Progenitor cell of endocrine pancreas (in vitro differentiated cells): ENCODE measurements around the gene PTPRD. TPM values are rescaled to one million over a fixed set of nuclear protein-coding genes. Genes with fewer than 3 reads are reported as not detected.

Experiments used
- DNase-seq: peaks from one replicate; pipeline ENCODE4 v3.0.0; 2021; ENCODE audit warnings: low spot score; ENCODE audit not compliant: unreplicated experiment
- H3K27ac Mint-ChIP-seq: 2 replicates; pipeline ENCODE4 v1.8.0; 2021; ENCODE audit warnings: mild to moderate bottlenecking, moderate library complexity, mixed read lengths
- H3K27me3 Mint-ChIP-seq: 2 replicates; pipeline ENCODE4 v1.8.0; 2021; ENCODE audit warnings: mixed read lengths
- H3K36me3 Mint-ChIP-seq: 2 replicates; pipeline ENCODE4 v1.8.0; 2022; ENCODE audit warnings: mixed read lengths; ENCODE audit not compliant: insufficient read depth
- H3K4me1 Mint-ChIP-seq: 2 replicates; pipeline ENCODE4 v1.8.0; 2021; ENCODE audit warnings: low read depth, mixed read lengths
- H3K4me3 Mint-ChIP-seq: 2 replicates; pipeline ENCODE4 v1.8.0; 2021; ENCODE audit warnings: low read depth, mild to moderate bottlenecking, moderate library complexity, mixed read lengths
- H3K9me3 Mint-ChIP-seq: 2 replicates; pipeline ENCODE4 v1.8.0; 2021; ENCODE audit warnings: low read depth, mixed read lengths
- total RNA-seq: library from RNA; stranded (reverse); gene quantifications from 2 replicates; pipeline ENCODE4 v1.2.1, GENCODE V29; 2021
- TF ChIP-seq, protein P1 (sequence below): fragments of 200-600 bp; sonication (generic); IDR thresholded peaks from one replicate; pipeline ENCODE4 v1.5.0; 2021; ENCODE audit warnings: antibody characterized with exemption, mild to moderate bottlenecking; ENCODE audit not compliant: unreplicated experiment

The PTPRD gene
- total RNA-seq, 1 donor from 2014 or later = 124 TPM

- no peaks in the 10 kb centered on the region for H3K9me3 Mint-ChIP-seq
- DNase-seq = no peak
- H3K36me3 Mint-ChIP-seq = no peaks in the 10 kb centered on the region
- H3K27ac Mint-ChIP-seq = no peak overlapping the region
- H3K4me1 Mint-ChIP-seq = no peaks in the 10 kb centered on the region
- H3K4me3 Mint-ChIP-seq = no peak overlapping the region
- no peaks in the 10 kb centered on the region for H3K27me3 Mint-ChIP-seq
- TF ChIP-seq, protein P1, sequence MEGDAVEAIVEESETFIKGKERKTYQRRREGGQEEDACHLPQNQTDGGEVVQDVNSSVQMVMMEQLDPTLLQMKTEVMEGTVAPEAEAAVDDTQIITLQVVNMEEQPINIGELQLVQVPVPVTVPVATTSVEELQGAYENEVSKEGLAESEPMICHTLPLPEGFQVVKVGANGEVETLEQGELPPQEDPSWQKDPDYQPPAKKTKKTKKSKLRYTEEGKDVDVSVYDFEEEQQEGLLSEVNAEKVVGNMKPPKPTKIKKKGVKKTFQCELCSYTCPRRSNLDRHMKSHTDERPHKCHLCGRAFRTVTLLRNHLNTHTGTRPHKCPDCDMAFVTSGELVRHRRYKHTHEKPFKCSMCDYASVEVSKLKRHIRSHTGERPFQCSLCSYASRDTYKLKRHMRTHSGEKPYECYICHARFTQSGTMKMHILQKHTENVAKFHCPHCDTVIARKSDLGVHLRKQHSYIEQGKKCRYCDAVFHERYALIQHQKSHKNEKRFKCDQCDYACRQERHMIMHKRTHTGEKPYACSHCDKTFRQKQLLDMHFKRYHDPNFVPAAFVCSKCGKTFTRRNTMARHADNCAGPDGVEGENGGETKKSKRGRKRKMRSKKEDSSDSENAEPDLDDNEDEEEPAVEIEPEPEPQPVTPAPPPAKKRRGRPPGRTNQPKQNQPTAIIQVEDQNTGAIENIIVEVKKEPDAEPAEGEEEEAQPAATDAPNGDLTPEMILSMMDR = no peak
These were observed 1729.5 kb downstream of the PTPRD start for GRCh38 chr9:8883321-8883720.

GRCh38 chr9:8880060-8880459, 1732.7 kb downstream of the PTPRD start:
- H3K27me3 Mint-ChIP-seq = no peaks in the 10 kb centered on the region
- TF ChIP-seq, protein P1 = no peak
- no peaks in the 10 kb centered on the region for H3K4me1 Mint-ChIP-seq

GRCh38 chr9:8879284-8879683, 1733.5 kb downstream of the PTPRD start:
- Mint-ChIP-seq H3K4me1 (peaks cover 2% of the 10 kb centered on the region), H3K27me3 (no peaks in the 10 kb centered on the region), H3K4me3 (no peak overlapping the region), H3K9me3 (no peaks in the 10 kb centered on the region), H3K36me3 (no peaks in the 10 kb centered on the region), H3K27ac (no peak overlapping the region)
- TF ChIP-seq, protein P1 = no peak
- no peak for DNase-seq

More at GRCh38 chr9:8880060-8880459, 1732.7 kb downstream of the PTPRD start:
- Mint-ChIP-seq H3K27ac (no peak overlapping the region), H3K4me3 (no peak overlapping the region), H3K9me3 (no peaks in the 10 kb centered on the region), H3K36me3 (no peaks in the 10 kb centered on the region)
- DNase-seq = no peak

DNA sequence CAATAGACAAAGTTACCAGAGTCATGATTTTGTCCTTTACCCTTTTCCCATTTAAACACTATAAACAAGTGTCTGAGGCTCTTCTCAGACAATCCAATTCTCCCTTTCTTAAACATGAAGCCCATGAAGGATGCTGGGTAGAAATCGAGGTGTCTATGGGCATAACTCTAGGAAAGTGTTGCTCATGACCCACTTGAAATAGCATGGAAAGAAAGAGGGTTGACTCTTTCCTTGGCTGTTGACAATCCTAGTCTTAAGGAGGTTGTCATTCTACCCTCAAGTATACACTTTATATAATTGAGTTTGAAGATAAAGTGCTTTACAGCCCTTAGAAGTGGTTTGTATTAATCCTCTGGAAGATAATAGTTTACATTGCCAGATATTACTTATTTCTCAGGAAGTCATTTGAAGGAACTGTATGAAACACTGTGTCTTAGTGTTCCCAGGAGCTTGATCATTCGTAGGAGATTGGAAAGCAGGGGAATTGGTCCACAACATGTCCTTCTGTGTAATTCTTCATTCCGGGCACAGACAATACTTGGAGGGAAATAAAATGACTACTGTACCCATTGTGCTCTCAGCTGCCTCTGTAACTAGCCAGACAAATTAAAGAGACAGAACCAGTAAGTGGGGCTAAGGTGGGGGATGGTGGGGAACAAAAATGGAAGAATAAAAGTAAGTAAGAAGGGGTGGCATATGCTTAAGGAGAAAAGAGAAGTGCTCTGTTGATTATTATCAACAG, 1734.9 kb downstream of the PTPRD start:
- H3K27ac Mint-ChIP-seq = no peak overlapping the region
- TF ChIP-seq, protein P1 = no peak
- peaks cover 2% of the 10 kb centered on the region for H3K4me1 Mint-ChIP-seq
- no peak for DNase-seq
- no peaks in the 10 kb centered on the region for H3K36me3 Mint-ChIP-seq
- no peaks in the 10 kb centered on the region for H3K27me3 Mint-ChIP-seq
- H3K9me3 Mint-ChIP-seq = no peaks in the 10 kb centered on the region
- H3K4me3 Mint-ChIP-seq = no peak overlapping the region

GRCh38 chr9:8876303-8876702, 1736.5 kb downstream of the PTPRD start:
- no peak for DNase-seq
- Mint-ChIP-seq H3K27ac (no peak overlapping the region), H3K4me3 (no peak overlapping the region)

More at GRCh38 chr9:8876303-8876702, 1736.5 kb downstream of the PTPRD start:
- TF ChIP-seq, protein P1 = no peak
- no peaks in the 10 kb centered on the region for H3K36me3 Mint-ChIP-seq
- peaks cover 2% of the 10 kb centered on the region for H3K4me1 Mint-ChIP-seq
- no peaks in the 10 kb centered on the region for H3K9me3 Mint-ChIP-seq
- H3K27me3 Mint-ChIP-seq = no peaks in the 10 kb centered on the region
